IPS-15b (cell line): ENCODE results near the gene ANKFN1.

Experiments
- H3K27me3 ChIP-seq: one replicate; pipeline ENCODE4 v1.6.1; 2013; ENCODE audit warnings: low read length; ENCODE audit not compliant: control insufficient read depth, insufficient read depth
- H3K36me3 ChIP-seq: one replicate; pipeline ENCODE4 v1.6.1; 2013; ENCODE audit warnings: low read length; ENCODE audit not compliant: control insufficient read depth, insufficient read depth
- H3K4me1 ChIP-seq: one replicate; pipeline ENCODE4 v1.6.1; 2013; ENCODE audit warnings: mild to moderate bottlenecking, low read length; ENCODE audit not compliant: control insufficient read depth, insufficient read depth
- H3K4me3 ChIP-seq: one replicate; pipeline ENCODE4 v1.5.1; 2013; ENCODE audit warnings: low read depth, low read length
- H3K9ac ChIP-seq: one replicate; pipeline ENCODE4 v1.6.1; 2013; ENCODE audit warnings: low read depth, mild to moderate bottlenecking, low read length
- H3K9me3 ChIP-seq: one replicate; pipeline ENCODE4 v1.6.1; 2013; ENCODE audit warnings: mild to moderate bottlenecking, low read length; ENCODE audit not compliant: control insufficient read depth, insufficient read depth

Gene ANKFN1

DNA sequence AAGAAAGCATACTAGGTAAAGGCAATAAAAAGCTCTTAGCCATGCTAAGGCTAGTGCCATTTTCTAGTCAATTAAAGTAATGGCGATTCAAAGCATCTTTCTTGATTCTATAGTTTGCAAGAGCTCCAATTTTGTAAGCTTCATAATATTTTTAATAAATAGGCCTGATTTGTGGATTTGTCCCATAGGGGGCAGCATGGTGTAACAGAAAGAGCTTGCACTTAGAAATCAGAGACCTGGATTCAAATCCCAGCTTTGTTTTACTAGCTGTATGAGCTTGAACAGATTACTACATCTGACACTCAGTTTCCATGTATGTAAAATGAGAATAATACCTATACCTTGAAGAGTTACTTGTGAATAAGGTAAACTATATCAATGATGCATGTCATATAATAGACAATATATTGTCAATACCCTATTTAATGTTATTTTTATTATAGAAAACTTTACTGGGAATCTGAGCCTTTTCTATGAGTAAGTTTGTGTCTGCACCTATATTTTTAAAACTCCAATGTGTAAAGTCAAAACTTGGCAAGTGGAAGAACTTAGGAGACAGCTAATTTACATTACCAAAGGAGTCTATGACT is 346.6 kb downstream of the ANKFN1 start:
- no peaks in the 10 kb centered on the region for H3K27me3 ChIP-seq
- no peaks in the 10 kb centered on the region for H3K36me3 ChIP-seq
- no peaks in the 10 kb centered on the region for H3K9me3 ChIP-seq
- H3K4me3 ChIP-seq, result no peak overlapping the region
- H3K4me1 ChIP-seq, result no peaks in the 10 kb centered on the region
- H3K9ac ChIP-seq, result no peak overlapping the region

DNA sequence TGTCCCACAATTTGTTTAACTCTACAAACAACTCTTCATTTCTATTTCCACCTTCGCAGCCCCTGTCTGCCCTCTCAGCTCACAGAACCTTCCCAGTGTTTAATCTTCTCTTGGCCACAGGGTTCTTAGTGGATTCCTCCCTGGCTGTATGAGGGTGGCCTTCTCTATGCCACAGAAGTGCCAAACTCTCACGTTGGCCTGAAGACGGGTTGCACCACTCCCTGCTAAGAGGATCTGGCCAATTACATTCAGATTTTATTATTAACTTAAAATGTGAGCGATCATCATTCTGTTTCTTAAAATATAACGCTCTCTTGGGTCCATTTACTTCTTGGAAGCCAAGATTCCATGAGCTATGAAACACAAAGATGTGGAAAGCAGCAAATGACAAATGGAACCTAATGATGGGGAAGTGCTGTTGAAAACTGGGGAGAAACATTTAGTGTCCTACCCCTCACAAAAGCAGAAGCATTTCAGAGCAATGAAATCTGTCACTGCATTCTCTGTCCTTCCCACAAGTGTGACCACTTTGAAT is 348.9 kb downstream of the ANKFN1 start:
- Histone ChIP-seq H3K27me3 (no peaks in the 10 kb centered on the region), H3K36me3 (no peaks in the 10 kb centered on the region), H3K4me3 (no peak overlapping the region)

DNA sequence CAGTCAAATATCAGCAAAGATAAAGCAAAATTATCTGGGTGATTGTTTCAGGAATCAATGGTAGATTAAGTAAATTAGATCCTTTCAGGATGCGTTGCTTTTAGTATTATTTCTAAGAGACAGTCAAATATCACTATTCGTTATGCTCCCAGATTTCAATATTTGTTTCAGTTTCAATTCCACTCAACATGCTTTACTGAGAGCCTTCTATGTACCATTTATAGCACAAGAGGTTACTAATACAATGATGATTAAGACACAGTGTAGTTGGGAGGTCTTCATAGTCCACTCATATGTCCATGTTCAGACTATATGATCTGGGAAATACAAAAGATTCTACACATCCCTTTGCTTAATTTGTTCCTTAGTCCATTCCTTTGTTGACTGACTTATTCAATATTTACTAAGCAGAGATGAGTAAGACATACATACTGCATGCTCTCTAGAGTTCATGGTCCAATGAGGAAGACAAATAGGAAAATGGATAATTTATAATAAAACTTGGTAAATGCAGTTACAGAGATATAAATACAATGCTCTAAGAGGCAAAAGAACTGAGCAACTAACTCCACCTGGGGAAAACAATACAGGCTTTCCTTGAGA is 352.0 kb downstream of the ANKFN1 start:
- Histone ChIP-seq H3K4me1 (no peaks in the 10 kb centered on the region), H3K36me3 (no peaks in the 10 kb centered on the region), H3K27me3 (no peaks in the 10 kb centered on the region), H3K9ac (no peak overlapping the region), H3K9me3 (no peaks in the 10 kb centered on the region), H3K4me3 (no peak overlapping the region)

More for the DNA sequence above, 348.9 kb downstream of the ANKFN1 start:
- Histone ChIP-seq H3K9ac (no peak overlapping the region), H3K4me1 (no peaks in the 10 kb centered on the region), H3K9me3 (no peaks in the 10 kb centered on the region)

DNA sequence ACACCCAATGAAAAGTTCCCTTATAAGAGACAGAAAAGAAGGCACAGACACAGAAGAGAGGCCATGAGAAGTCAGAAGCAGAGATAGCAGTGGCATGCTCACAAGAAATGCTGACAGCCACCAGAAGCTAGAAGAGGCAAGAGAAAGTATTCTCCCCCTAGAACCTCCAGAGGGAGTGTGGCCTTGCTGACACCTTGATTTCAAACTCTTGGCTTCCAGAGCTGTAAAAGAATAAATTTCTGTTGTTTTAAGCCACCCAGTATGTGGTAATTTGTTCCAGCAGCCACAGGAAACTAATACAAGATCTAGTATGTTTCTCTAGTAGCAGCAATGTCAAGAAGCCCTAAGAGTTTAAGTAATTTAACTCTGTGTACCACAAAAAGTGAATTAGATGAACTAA is 353.1 kb downstream of the ANKFN1 start:
- H3K27me3 ChIP-seq, result no peaks in the 10 kb centered on the region
- H3K36me3 ChIP-seq, result no peaks in the 10 kb centered on the region
- no peak overlapping the region for H3K4me3 ChIP-seq
- no peaks in the 10 kb centered on the region for H3K4me1 ChIP-seq
- no peak overlapping the region for H3K9ac ChIP-seq
- no peaks in the 10 kb centered on the region for H3K9me3 ChIP-seq

DNA sequence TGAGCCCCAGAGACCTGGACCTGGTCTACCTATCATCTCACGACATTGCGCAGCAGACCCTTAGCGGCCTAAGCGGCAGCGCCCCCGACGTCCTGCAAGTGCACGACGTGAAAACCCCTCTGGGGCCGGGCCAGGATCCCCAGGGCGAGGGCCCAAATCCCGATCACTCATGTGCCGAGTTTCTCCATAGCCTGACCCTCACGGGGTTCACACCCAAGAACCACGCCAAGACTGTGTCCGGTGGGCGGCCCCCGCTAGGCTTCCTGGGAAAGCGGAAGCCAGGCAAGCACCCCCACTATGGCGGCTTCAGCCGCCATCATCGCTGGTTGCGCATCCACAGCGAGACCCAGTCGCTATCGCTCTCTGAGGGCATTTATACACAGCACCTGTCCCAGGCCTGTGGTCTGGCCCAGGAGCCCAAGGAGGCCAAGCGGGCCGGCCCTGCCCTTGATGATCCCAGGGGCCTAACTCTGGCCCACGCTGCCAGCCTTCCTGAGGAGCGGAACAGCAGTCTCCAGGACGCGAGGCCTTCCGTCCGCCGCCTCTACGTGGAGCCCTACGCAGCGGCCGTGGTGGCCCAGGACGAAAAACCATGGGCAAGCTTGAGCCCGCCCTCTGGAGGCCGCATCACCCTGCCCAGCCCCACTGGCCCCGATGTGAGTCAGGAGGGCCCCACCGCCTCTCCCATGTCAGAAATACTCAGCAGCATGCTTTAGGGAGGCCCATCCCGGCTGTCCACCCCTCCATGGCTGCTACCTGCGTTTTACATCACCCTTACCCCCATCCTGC is 357.5 kb downstream of the ANKFN1 start:
- no peaks in the 10 kb centered on the region for H3K9me3 ChIP-seq
- H3K36me3 ChIP-seq, result no peaks in the 10 kb centered on the region
- H3K4me3 ChIP-seq, result no peak overlapping the region
- no peak overlapping the region for H3K9ac ChIP-seq
- H3K27me3 ChIP-seq, result no peaks in the 10 kb centered on the region
- no peaks in the 10 kb centered on the region for H3K4me1 ChIP-seq

DNA sequence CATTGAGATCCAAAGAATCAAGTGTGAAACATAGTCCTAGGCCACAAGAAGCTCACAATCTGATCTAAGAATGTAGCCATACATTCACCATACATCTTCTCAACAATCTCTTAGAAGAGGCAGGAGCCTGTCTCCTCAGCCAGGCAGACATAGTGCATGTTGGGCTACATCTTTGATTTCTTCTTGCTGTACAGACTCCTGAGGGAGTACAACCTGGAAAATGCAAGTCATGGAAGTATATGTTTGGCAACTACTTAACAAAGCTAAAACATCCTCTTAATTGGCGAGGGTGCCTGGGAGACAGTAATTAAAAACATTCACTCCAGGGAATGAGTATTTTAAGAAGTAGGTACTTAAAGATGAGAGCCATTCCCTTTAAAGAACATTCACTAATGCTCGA is 361.0 kb downstream of the ANKFN1 start:
- Histone ChIP-seq H3K27me3 (no peaks in the 10 kb centered on the region), H3K4me1 (no peaks in the 10 kb centered on the region)

DNA sequence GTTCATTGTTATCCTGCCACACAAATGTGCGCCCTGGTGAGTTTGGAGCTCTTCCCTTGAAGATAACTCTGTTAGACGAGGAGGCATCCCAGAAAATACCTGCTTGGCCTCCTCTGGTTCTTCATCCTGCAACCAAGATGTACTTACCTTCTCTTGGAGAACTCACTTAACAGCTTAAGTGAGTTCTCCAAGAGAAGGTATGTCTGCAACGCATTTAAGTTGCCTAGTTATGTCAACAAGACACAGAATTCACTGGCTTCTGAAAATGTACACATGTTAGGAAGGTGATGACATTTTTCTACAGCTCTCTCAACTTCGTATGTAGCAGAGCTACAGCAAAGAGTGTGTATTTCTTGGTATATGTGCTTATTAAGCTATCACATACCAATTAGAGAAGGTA is 361.6 kb downstream of the ANKFN1 start:
- H3K9ac ChIP-seq, result no peak overlapping the region
- no peaks in the 10 kb centered on the region for H3K9me3 ChIP-seq
- no peak overlapping the region for H3K4me3 ChIP-seq
- H3K36me3 ChIP-seq, result no peaks in the 10 kb centered on the region
- H3K4me1 ChIP-seq, result no peaks in the 10 kb centered on the region
- no peaks in the 10 kb centered on the region for H3K27me3 ChIP-seq

More for the DNA sequence above, 361.0 kb downstream of the ANKFN1 start:
- H3K36me3 ChIP-seq, result no peaks in the 10 kb centered on the region
- H3K9ac ChIP-seq, result no peak overlapping the region
- no peak overlapping the region for H3K4me3 ChIP-seq
- H3K9me3 ChIP-seq, result no peaks in the 10 kb centered on the region

DNA sequence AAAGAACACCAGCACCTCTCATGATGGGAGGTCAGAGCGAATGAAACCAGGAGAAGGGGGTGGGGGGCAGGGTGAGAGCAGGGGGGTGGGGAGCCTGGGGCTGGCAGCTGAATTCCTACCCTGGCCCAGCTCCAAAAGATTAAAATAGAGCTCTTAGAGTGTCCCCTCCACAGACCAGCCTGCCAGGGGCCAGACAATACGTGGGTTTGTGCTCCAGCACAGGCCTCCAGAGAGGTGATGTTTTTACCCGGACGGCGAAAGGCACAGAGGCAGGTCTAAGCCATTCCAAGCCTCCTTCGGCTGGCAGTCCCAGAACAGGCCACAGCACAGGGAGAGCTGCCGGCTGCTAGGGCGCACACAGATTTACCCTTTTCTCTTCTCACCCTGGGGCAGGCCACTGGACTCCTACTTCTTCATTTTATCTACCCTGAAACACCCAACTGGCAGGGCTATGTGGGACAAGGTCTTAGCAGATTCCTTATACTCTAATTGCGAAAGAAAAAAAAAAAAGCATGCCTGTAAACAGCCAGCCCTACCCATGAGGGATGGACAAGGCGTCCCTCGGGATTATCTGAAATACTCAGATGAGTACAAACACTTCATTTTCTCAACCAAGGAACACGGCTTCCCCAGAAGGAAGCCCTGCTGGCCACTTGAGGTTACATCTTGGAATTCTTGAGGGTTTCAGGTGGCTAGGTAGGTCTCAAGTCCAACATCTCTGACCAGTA is 368.3 kb downstream of the ANKFN1 start:
- H3K4me3 ChIP-seq, result no peak overlapping the region
- H3K4me1 ChIP-seq, result peaks cover 4% of the 10 kb centered on the region
- H3K36me3 ChIP-seq, result no peaks in the 10 kb centered on the region
- no peaks in the 10 kb centered on the region for H3K9me3 ChIP-seq
- no peaks in the 10 kb centered on the region for H3K27me3 ChIP-seq
- no peak overlapping the region for H3K9ac ChIP-seq

DNA sequence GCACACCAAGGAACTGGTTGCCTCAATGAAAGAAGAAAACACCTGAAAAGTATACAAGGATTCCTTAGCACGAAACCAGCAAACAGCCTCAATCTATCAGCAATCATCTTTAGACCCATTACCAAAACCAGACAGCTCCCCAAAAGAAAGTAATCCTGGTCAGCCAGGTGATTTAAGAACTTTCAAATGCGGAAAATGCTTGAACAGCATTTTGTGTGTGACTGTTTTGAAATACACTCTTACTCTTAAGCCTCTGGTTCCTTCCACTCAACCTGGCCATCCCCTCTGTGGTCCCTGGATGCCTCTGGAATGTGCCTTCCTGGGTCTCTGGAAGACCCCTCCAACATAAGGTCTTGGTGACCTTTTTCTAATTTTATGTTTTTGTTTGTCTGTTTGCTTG is 369.8 kb downstream of the ANKFN1 start:
- Histone ChIP-seq H3K9ac (no peak overlapping the region), H3K4me3 (no peak overlapping the region), H3K36me3 (no peaks in the 10 kb centered on the region), H3K4me1 (peaks cover 4% of the 10 kb centered on the region), H3K27me3 (no peaks in the 10 kb centered on the region), H3K9me3 (no peaks in the 10 kb centered on the region)

DNA sequence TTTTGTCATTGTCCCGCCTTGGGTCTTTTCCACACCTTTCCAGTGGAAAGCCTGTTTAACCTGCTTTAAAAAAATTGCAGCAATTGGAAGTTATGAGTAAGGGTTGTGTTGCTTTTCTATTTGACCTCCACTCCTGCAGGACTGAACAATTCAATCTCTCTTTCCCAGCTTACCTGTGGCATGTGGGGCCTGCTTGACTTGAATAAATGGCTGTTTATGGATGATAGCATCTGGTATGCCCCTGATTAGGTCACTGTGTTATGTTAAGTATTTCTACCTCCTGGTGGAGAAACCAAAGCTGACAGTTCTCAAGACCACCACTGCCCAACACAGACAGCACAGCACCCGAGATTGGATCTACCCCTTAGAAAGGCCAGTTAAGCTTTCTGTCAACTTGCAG is 375.4 kb downstream of the ANKFN1 start:
- Histone ChIP-seq H3K27me3 (no peaks in the 10 kb centered on the region), H3K36me3 (no peaks in the 10 kb centered on the region), H3K9me3 (no peaks in the 10 kb centered on the region), H3K9ac (no peak overlapping the region), H3K4me3 (no peak overlapping the region), H3K4me1 (no peaks in the 10 kb centered on the region)

DNA sequence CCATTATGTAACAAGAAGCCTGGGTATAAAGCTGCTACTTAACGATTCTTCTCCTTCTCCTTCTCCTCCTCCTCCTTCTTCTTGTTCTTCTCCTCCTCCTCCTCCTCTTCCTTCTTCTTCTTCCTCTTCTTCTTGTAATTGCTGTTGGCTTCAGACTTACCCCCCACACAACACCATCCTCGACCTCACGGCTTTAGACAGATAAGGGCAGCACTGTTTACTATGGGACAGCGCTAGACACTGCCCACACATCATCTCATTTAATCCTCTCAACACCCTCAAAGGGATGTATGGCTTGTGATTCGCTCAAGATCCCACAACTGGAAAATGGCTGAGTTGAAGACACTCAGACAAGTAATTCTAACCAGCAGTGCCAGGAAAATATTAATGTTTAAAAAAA is 379.7 kb downstream of the ANKFN1 start:
- Histone ChIP-seq H3K36me3 (no peaks in the 10 kb centered on the region), H3K4me1 (no peaks in the 10 kb centered on the region), H3K9ac (no peak overlapping the region), H3K4me3 (no peak overlapping the region), H3K9me3 (no peaks in the 10 kb centered on the region), H3K27me3 (peaks cover 2% of the 10 kb centered on the region)
